ENCODE measurements around the gene DLX3. TPM values are rescaled to one million over a fixed set of nuclear protein-coding genes. Genes with fewer than 3 reads are reported as not detected.

Gene DLX3
- total and polyA plus RNA-seq, 2 donors (not counting 1 experiment from before 2014, with no cell fraction given): not detected

DNA sequence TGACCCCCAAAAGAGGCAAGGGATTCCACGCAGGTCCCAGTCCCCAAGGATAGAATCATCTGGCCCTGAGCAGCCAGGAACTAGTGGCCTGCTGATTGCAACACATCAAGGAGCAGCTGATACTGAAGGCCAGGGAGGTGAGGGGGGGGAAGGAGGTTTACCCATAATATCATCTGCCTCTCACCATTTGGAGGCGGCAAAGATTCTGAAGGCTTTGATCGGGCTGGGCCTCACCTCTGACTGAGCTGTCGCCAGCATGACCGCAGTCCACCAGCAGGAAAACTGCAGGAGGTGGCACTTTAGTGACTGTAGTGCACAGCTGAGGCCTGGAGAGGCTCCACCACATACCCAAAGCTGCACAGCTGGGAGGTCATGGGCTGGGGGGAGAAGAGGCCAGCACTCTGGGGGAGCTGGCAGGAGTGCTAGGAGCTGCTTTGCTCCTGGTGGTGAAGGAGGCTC lies 40.4 kb upstream of the DLX3 start:
- Histone ChIP-seq H3K4me2 (ENCODE audit: extremely low read depth, insufficient read depth, low read length) (no peak overlapping the region), H3K4me3 (replicated peaks in 1 of 4; ENCODE audit: control extremely low read depth in 1 of 4, insufficient read depth in 1 of 4, low read depth in 3 of 4, low read length in 4 of 4) (no peak overlapping the region), H4K20me1 (ENCODE audit: control insufficient read depth, extremely low read depth, insufficient read depth, low read length) (no peaks in the 10 kb centered on the region), H3K27ac (ENCODE audit: insufficient read depth, low read length) (no peak overlapping the region), H2AFZ (ENCODE audit: low read length) (no peak overlapping the region), H3K27me3 (ENCODE audit: control insufficient read depth, insufficient read depth, low read length) (no peaks in the 10 kb centered on the region), H3K36me3 (ENCODE audit: control insufficient read depth, insufficient read depth, low read length) (no peaks in the 10 kb centered on the region), H3K9ac (ENCODE audit: insufficient read depth, low read length) (no peak overlapping the region), H3K4me1 (ENCODE audit: control insufficient read depth, extremely low read depth, insufficient read depth, low read length) (peaks cover 34% of the 10 kb centered on the region), H3K9me3 (ENCODE audit: control insufficient read depth, insufficient read depth, low read depth, low read length) (no peaks in the 10 kb centered on the region), H3K79me2 (ENCODE audit: control insufficient read depth, insufficient read depth, low read length) (no peaks in the 10 kb centered on the region)
- DNase-seq (ENCODE audit: low read depth in 2 of 2): no peak
- TF ChIP-seq CTCF (conservative IDR thresholded peaks at IDR 0.05 in 1 of 2, IDR thresholded peaks at IDR 0.05 in 1 of 2; ENCODE audit: low read depth in 1 of 2, low read length in 2 of 2) (peak in 1 of 2 donors; percentile 2), EZH2 (IDR thresholded peaks at IDR 0.05; ENCODE audit: low read length, missing control alignments) (no peak)

- Histone ChIP-seq H2AFZ (ENCODE audit: low read length) (no peak overlapping the region), H3K79me2 (ENCODE audit: control insufficient read depth, insufficient read depth, low read length) (no peaks in the 10 kb centered on the region), H3K36me3 (ENCODE audit: control insufficient read depth, insufficient read depth, low read length) (no peaks in the 10 kb centered on the region), H4K20me1 (ENCODE audit: control insufficient read depth, extremely low read depth, insufficient read depth, low read length) (no peaks in the 10 kb centered on the region), H3K27me3 (ENCODE audit: control insufficient read depth, insufficient read depth, low read length) (no peaks in the 10 kb centered on the region), H3K4me1 (ENCODE audit: control insufficient read depth, extremely low read depth, insufficient read depth, low read length) (peaks cover 34% of the 10 kb centered on the region), H3K4me3 (replicated peaks in 1 of 4; ENCODE audit: control extremely low read depth in 1 of 4, insufficient read depth in 1 of 4, low read depth in 3 of 4, low read length in 4 of 4) (no peak overlapping the region), H3K9ac (ENCODE audit: insufficient read depth, low read length) (no peak overlapping the region), H3K9me3 (ENCODE audit: control insufficient read depth, insufficient read depth, low read depth, low read length) (no peaks in the 10 kb centered on the region), H3K4me2 (ENCODE audit: extremely low read depth, insufficient read depth, low read length) (no peak overlapping the region), H3K27ac (ENCODE audit: insufficient read depth, low read length) (no peak overlapping the region)
- TF ChIP-seq EZH2 (IDR thresholded peaks at IDR 0.05; ENCODE audit: low read length, missing control alignments) (no peak), CTCF (conservative IDR thresholded peaks at IDR 0.05 in 1 of 2, IDR thresholded peaks at IDR 0.05 in 1 of 2; ENCODE audit: low read depth in 1 of 2, low read length in 2 of 2) (no peak)
- no peak for DNase-seq (ENCODE audit: low read depth in 2 of 2)
Observed at GRCh38 chr17:50034498-50035364, 39.7 kb upstream of the DLX3 start.

DNA sequence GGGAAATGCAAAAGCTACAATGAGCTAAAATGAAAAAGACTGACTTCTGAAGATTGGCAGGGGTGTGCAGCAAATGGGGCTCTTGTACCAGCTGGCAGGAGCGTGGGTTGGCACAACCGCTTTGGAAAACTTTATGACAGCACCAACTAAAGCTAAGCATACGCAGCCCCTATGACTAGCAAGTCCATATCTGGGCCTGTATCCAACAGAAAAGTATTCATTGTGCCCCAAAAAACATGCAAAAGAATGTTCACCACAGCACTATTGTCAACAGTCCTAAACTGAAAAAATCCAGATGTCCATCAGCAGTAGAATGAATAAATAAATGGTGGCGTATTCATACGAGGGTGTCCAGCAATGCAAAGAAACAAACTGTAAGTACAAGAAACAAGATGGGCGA lies 38.3 kb upstream of the DLX3 start:
- no peaks in the 10 kb centered on the region for H3K36me3 ChIP-seq (ENCODE audit: control insufficient read depth, insufficient read depth, low read length)
- DNase-seq (ENCODE audit: low read depth in 2 of 2): peak; percentile 65 to 82
- no peaks in the 10 kb centered on the region for H3K27me3 ChIP-seq (ENCODE audit: control insufficient read depth, insufficient read depth, low read length)
- H3K4me3 ChIP-seq (replicated peaks in 1 of 4; ENCODE audit: control extremely low read depth in 1 of 4, insufficient read depth in 1 of 4, low read depth in 3 of 4, low read length in 4 of 4): no peak overlapping the region
- no peak overlapping the region for H3K27ac ChIP-seq (ENCODE audit: insufficient read depth, low read length)
- H3K9me3 ChIP-seq (ENCODE audit: control insufficient read depth, insufficient read depth, low read depth, low read length): no peaks in the 10 kb centered on the region
- H2AFZ ChIP-seq (ENCODE audit: low read length): no peak overlapping the region
- no peak overlapping the region for H3K9ac ChIP-seq (ENCODE audit: insufficient read depth, low read length)
- H3K4me1 ChIP-seq (ENCODE audit: control insufficient read depth, extremely low read depth, insufficient read depth, low read length): peaks cover 39% of the 10 kb centered on the region
- H3K79me2 ChIP-seq (ENCODE audit: control insufficient read depth, insufficient read depth, low read length): no peaks in the 10 kb centered on the region
- H4K20me1 ChIP-seq (ENCODE audit: control insufficient read depth, extremely low read depth, insufficient read depth, low read length): no peaks in the 10 kb centered on the region
- TF ChIP-seq CTCF (conservative IDR thresholded peaks at IDR 0.05 in 1 of 2, IDR thresholded peaks at IDR 0.05 in 1 of 2; ENCODE audit: low read depth in 1 of 2, low read length in 2 of 2) (no peak), EZH2 (IDR thresholded peaks at IDR 0.05; ENCODE audit: low read length, missing control alignments) (no peak)
- peak overlapping the region; percentile 69 for H3K4me2 ChIP-seq (ENCODE audit: extremely low read depth, insufficient read depth, low read length)

Data from fibroblast of lung (primary cell).